WTC11 (cell line): ENCODE measurements around the gene CLEC2L.

Experiments used
- CREM ChIP-seq: sonication (generic); formaldehyde crosslinking; IDR thresholded peaks from 2 replicates; pipeline ENCODE4 v1.8.1; 2022; ENCODE audit warnings: mild to moderate bottlenecking, missing genetic modification reagents, moderate library complexity
- ESRRA ChIP-seq: sonication (generic); formaldehyde crosslinking; IDR thresholded peaks from 2 replicates; pipeline ENCODE4 v1.8.1; 2022; ENCODE audit warnings: mild to moderate bottlenecking, missing genetic modification reagents, borderline replicate concordance
- FOXJ3 ChIP-seq: sonication (generic); formaldehyde crosslinking; IDR thresholded peaks from 2 replicates; pipeline ENCODE4 v1.9.0; 2021; ENCODE audit warnings: missing genetic modification reagents, mild to moderate bottlenecking, borderline replicate concordance
- RORB ChIP-seq: fragments of 250-450 bp; sonication (Bioruptor Pico); IDR thresholded peaks from 2 replicates; pipeline ENCODE4 v1.9.0; 2021; ENCODE audit warnings: mild to moderate bottlenecking
- SMAD3 ChIP-seq: sonication (generic); formaldehyde crosslinking; IDR thresholded peaks from 2 replicates; pipeline ENCODE4 v1.8.0; 2022; ENCODE audit warnings: missing genetic modification reagents, mild to moderate bottlenecking, borderline replicate concordance
- SMAD4 ChIP-seq: sonication (generic); formaldehyde crosslinking; IDR thresholded peaks from 2 replicates; pipeline ENCODE4 v1.8.0; 2022; ENCODE audit warnings: mild to moderate bottlenecking, missing genetic modification reagents
- SP1 ChIP-seq: sonication (generic); formaldehyde crosslinking; conservative IDR thresholded peaks from 2 replicates; pipeline ENCODE4 v1.8.1; 2022; ENCODE audit warnings: missing genetic modification reagents
- TP53 ChIP-seq: sonication (generic); formaldehyde crosslinking; IDR thresholded peaks from 2 replicates; pipeline ENCODE4 v1.8.1; 2023; ENCODE audit warnings: mild to moderate bottlenecking, missing genetic modification reagents
- ZNF416 ChIP-seq: fragments of 250-450 bp; sonication (Bioruptor Pico); IDR thresholded peaks from 2 replicates; pipeline ENCODE4 v1.9.0; 2021; ENCODE audit warnings: mild to moderate bottlenecking, inconsistent platforms
- TF ChIP-seq, protein P1 (sequence below): fragments of 200-600 bp; IDR thresholded peaks from 2 replicates; pipeline ENCODE4 v1.8.0; 2022; ENCODE audit warnings: antibody characterized with exemption
- TF ChIP-seq, protein P2 (sequence below): sonication (generic); formaldehyde crosslinking; IDR thresholded peaks from 2 replicates; pipeline ENCODE4 v1.8.1; 2022; ENCODE audit warnings: low read depth, mild to moderate bottlenecking, moderate library complexity, missing genetic modification reagents, borderline replicate concordance

- TF ChIP-seq, protein P1, sequence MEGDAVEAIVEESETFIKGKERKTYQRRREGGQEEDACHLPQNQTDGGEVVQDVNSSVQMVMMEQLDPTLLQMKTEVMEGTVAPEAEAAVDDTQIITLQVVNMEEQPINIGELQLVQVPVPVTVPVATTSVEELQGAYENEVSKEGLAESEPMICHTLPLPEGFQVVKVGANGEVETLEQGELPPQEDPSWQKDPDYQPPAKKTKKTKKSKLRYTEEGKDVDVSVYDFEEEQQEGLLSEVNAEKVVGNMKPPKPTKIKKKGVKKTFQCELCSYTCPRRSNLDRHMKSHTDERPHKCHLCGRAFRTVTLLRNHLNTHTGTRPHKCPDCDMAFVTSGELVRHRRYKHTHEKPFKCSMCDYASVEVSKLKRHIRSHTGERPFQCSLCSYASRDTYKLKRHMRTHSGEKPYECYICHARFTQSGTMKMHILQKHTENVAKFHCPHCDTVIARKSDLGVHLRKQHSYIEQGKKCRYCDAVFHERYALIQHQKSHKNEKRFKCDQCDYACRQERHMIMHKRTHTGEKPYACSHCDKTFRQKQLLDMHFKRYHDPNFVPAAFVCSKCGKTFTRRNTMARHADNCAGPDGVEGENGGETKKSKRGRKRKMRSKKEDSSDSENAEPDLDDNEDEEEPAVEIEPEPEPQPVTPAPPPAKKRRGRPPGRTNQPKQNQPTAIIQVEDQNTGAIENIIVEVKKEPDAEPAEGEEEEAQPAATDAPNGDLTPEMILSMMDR = no peak
- no peak for TF ChIP-seq CREM (CRISPR knock-in tag)
- TF ChIP-seq SP1 (CRISPR knock-in tag) = no peak
- TF ChIP-seq ZNF416 (CRISPR knock-in tag) = no peak
- no peak for TF ChIP-seq SMAD3 (CRISPR knock-in tag)
- no peak for TF ChIP-seq FOXJ3
- TF ChIP-seq ESRRA (CRISPR knock-in tag) = no peak
- no peak for TF ChIP-seq RORB (CRISPR knock-in tag)
- no peak for TF ChIP-seq SMAD4 (CRISPR knock-in tag)
- no peak for TF ChIP-seq TP53
- TF ChIP-seq, protein P2, sequence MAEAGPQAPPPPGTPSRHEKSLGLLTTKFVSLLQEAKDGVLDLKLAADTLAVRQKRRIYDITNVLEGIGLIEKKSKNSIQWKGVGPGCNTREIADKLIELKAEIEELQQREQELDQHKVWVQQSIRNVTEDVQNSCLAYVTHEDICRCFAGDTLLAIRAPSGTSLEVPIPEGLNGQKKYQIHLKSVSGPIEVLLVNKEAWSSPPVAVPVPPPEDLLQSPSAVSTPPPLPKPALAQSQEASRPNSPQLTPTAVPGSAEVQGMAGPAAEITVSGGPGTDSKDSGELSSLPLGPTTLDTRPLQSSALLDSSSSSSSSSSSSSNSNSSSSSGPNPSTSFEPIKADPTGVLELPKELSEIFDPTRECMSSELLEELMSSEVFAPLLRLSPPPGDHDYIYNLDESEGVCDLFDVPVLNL (CRISPR knock-in tag) = no peak
These were observed 18.3 kb downstream of the CLEC2L start for GRCh38 chr7:139541600-139542307.
